DND-41 (cell line): ENCODE results near the gene PRSS37.

Experiments
- ATAC-seq: fragments of 200-7000 bp; cut with Tn5 transposase; 3 replicates; pipeline ENCODE4 v1.9.1; 2021; ENCODE audit warnings: low read depth; ENCODE audit not compliant: insufficient read depth
- DNase-seq: peaks from one replicate; pipeline ENCODE4 v3.0.0-alpha.2; 2020
- H2AFZ ChIP-seq: 2 replicates; pipeline ENCODE4 v1.6.0; 2012; ENCODE audit warnings: low read depth, low read length
- H3K27ac ChIP-seq: 2 replicates; pipeline ENCODE4 v1.5.1; 2012; ENCODE audit warnings: low read length, inconsistent platforms
- H3K27me3 ChIP-seq: fragments of 200-600 bp; sonication (generic); 2 replicates; pipeline ENCODE4 v1.6.0; 2012; ENCODE audit warnings: low read length, mild to moderate bottlenecking, inconsistent platforms; ENCODE audit not compliant: insufficient read depth, poor library complexity
- H3K36me3 ChIP-seq: 2 replicates; pipeline ENCODE4 v1.5.1; 2012; ENCODE audit warnings: low read length, inconsistent platforms; ENCODE audit not compliant: insufficient read depth
- H3K4me1 ChIP-seq: 2 replicates; pipeline ENCODE4 v1.5.1; 2012; ENCODE audit warnings: mild to moderate bottlenecking, low read length; ENCODE audit not compliant: insufficient read depth
- H3K4me2 ChIP-seq: 2 replicates; pipeline ENCODE4 v1.6.0; 2012; ENCODE audit warnings: mild to moderate bottlenecking, moderate library complexity, low read length, inconsistent platforms; ENCODE audit not compliant: insufficient read depth
- H3K4me3 ChIP-seq, 2 experiments: fragments of 200-600 bp in 1 of 2; shearing (Covaris generic) in 1 of 2; 2 replicates each; pipeline ENCODE4 v1.5.1; 2012 to 2016; ENCODE audit warnings: inconsistent platforms in 2 of 2, low read length in 2 of 2, mild to moderate bottlenecking in 2 of 2, low read depth in 1 of 2, moderate library complexity in 1 of 2
- H3K79me2 ChIP-seq: 2 replicates; pipeline ENCODE4 v1.6.0; 2012; ENCODE audit warnings: low read length, inconsistent platforms; ENCODE audit not compliant: insufficient read depth
- H3K9ac ChIP-seq: 2 replicates; pipeline ENCODE4 v1.6.0; 2012; ENCODE audit warnings: low read depth, mild to moderate bottlenecking, inconsistent platforms, low read length, moderate library complexity
- H3K9me3 ChIP-seq: 2 replicates; pipeline ENCODE4 v1.5.1; 2012; ENCODE audit warnings: low read length, moderate library complexity, mild to moderate bottlenecking, inconsistent platforms; ENCODE audit not compliant: insufficient read depth, severe bottlenecking
- H4K20me1 ChIP-seq: 2 replicates; pipeline ENCODE4 v1.6.0; 2012; ENCODE audit warnings: low read length; ENCODE audit not compliant: insufficient read depth
- EZH2 ChIP-seq: IDR thresholded peaks from 3 replicates; pipeline ENCODE4 v1.6.1; 2012; ENCODE audit warnings: borderline replicate concordance, low read depth, mild to moderate bottlenecking, moderate library complexity, low read length, inconsistent platforms; ENCODE audit not compliant: severe bottlenecking
- TF ChIP-seq, protein P1 (sequence below): IDR thresholded peaks from 2 replicates; pipeline ENCODE4 v1.5.1; 2012; ENCODE audit warnings: borderline replicate concordance, low read length, moderate library complexity, mild to moderate bottlenecking; ENCODE audit not compliant: poor library complexity, severe bottlenecking; ENCODE audit errors: extremely low read depth

Gene PRSS37

DNA sequence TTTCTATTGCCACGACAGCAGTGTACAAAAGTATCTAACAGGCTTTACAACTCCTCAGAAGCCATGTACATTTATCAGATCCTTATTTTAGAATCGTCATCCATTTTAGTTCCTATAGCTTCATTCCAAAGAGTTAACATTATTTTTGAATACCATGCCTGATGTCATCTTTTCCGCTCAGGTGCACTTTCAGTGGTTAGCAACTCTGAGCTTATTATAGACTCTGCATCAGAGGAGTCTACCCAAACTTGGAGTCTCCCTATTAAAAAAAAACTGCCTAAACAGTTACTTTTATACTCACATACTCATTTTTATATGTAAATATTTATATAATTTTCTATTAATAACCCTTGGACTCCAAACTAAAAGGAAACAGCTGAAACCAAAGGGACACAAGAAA lies 31.6 kb upstream of the PRSS37 start:
- no peaks in the 10 kb centered on the region for H3K27me3 ChIP-seq
- no peaks in the 10 kb centered on the region for H3K79me2 ChIP-seq
- no peaks in the 10 kb centered on the region for H3K36me3 ChIP-seq
- H3K27ac ChIP-seq = no peak overlapping the region
- H4K20me1 ChIP-seq = no peaks in the 10 kb centered on the region
- no peak for ATAC-seq
- H3K9ac ChIP-seq = no peak overlapping the region
- no peak for DNase-seq
- no peaks in the 10 kb centered on the region for H3K9me3 ChIP-seq
- TF ChIP-seq, protein P1, sequence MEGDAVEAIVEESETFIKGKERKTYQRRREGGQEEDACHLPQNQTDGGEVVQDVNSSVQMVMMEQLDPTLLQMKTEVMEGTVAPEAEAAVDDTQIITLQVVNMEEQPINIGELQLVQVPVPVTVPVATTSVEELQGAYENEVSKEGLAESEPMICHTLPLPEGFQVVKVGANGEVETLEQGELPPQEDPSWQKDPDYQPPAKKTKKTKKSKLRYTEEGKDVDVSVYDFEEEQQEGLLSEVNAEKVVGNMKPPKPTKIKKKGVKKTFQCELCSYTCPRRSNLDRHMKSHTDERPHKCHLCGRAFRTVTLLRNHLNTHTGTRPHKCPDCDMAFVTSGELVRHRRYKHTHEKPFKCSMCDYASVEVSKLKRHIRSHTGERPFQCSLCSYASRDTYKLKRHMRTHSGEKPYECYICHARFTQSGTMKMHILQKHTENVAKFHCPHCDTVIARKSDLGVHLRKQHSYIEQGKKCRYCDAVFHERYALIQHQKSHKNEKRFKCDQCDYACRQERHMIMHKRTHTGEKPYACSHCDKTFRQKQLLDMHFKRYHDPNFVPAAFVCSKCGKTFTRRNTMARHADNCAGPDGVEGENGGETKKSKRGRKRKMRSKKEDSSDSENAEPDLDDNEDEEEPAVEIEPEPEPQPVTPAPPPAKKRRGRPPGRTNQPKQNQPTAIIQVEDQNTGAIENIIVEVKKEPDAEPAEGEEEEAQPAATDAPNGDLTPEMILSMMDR = no peak
- no peak for TF ChIP-seq EZH2
- H3K4me2 ChIP-seq = no peak overlapping the region
- no peak overlapping the region for H2AFZ ChIP-seq
- H3K4me1 ChIP-seq = no peaks in the 10 kb centered on the region
- no peak overlapping the region for H3K4me3 ChIP-seq

DNA sequence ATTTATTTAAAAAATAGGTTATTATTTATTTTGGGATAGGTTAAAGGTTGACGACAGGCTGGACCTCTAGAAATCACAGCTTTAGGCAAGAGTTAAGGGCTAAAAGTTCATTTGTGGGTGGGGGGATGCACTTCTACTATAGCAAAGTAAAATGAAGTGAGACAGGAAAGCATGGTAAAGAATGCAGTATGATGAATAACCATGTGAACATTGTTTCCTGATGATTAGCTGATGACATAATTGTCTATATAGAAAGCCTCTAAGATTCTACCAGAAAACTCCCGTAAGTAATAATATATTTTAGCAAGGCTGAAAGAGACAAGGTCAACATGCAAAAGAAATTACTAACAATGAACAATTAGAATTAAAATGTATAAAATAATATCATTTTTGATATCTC lies 25.7 kb upstream of the PRSS37 start:
- H3K27me3 ChIP-seq = no peaks in the 10 kb centered on the region
- no peaks in the 10 kb centered on the region for H4K20me1 ChIP-seq
- no peaks in the 10 kb centered on the region for H3K79me2 ChIP-seq
- no peak for DNase-seq
- no peak for ATAC-seq
- no peak overlapping the region for H3K4me3 ChIP-seq
- no peaks in the 10 kb centered on the region for H3K36me3 ChIP-seq
- no peak overlapping the region for H3K9ac ChIP-seq
- no peak for TF ChIP-seq EZH2
- TF ChIP-seq, protein P1 = no peak
- H3K9me3 ChIP-seq = no peaks in the 10 kb centered on the region
- no peak overlapping the region for H3K27ac ChIP-seq
- no peak overlapping the region for H2AFZ ChIP-seq
- no peak overlapping the region for H3K4me2 ChIP-seq
- H3K4me1 ChIP-seq = no peaks in the 10 kb centered on the region

DNA sequence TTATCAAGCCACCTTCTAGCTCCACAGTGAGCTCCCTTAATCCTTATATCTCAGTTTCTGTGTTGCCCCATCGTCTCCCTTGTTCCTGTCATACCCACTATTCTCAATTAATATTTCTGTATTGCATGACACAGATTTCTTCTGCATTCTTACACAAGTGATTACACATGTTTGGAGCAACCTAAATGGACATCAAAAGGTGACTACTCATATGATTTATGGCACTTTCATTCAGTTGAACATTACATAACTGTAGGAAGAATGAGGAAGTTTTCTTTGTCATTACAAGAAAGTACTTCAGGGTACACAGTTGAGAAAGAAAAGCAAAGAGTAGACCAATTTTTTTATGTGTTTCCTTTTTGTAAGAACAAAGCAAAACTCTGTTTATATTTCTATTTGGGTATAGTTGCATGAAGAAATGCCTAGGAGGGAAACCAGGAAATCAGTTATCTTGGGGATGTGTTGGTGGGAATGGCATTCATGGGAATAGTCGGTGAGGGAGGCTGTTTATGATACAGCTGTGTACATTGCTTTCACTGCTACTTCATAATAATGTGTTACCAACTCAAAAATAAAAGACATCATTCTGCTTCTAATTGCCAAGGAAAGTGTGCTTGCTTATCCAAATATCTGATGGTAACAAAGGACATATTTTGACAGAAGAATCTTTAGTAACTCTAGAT lies 23.6 kb upstream of the PRSS37 start:
- ATAC-seq (no peak), DNase-seq (no peak)
- Histone ChIP-seq H2AFZ (no peak overlapping the region), H3K27me3 (no peaks in the 10 kb centered on the region), H3K79me2 (no peaks in the 10 kb centered on the region), H3K27ac (no peak overlapping the region), H3K4me2 (no peak overlapping the region), H3K4me1 (no peaks in the 10 kb centered on the region), H3K4me3 (no peak overlapping the region), H3K36me3 (no peaks in the 10 kb centered on the region), H3K9me3 (no peaks in the 10 kb centered on the region), H4K20me1 (no peaks in the 10 kb centered on the region), H3K9ac (no peak overlapping the region)
- TF ChIP-seq, protein P1 = no peak
- no peak for TF ChIP-seq EZH2

DNA sequence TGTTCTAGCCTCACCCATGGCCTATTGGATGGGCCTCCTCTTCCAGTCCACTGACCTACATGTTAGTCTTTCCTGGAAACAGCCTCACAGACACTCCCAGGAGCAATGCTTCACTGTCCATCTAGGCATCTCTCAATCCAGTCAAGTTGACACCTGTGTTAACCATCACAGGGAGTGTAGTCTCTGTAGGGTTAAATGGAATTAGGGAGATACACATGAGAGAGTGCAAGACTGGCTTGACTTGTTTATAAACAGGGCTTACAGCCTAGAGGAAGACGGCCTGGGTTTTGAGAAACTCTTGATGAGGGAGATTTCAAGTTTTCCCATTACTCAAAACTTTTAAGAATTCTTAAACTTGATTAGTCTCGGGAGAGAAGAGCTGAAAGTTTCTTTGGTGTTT lies 18.9 kb upstream of the PRSS37 start:
- no peaks in the 10 kb centered on the region for H3K4me1 ChIP-seq
- H3K9me3 ChIP-seq = no peaks in the 10 kb centered on the region
- no peak for DNase-seq
- H3K36me3 ChIP-seq = no peaks in the 10 kb centered on the region
- H3K4me2 ChIP-seq = no peak overlapping the region
- no peak overlapping the region for H3K9ac ChIP-seq
- H3K79me2 ChIP-seq = no peaks in the 10 kb centered on the region
- H3K4me3 ChIP-seq = no peak overlapping the region
- no peak overlapping the region for H3K27ac ChIP-seq
- no peaks in the 10 kb centered on the region for H3K27me3 ChIP-seq
- no peak overlapping the region for H2AFZ ChIP-seq
- no peaks in the 10 kb centered on the region for H4K20me1 ChIP-seq
- no peak for ATAC-seq
- TF ChIP-seq, protein P1 = no peak
- no peak for TF ChIP-seq EZH2
